Neural cell (in vitro differentiated cells): ENCODE measurements around the gene MEGF6. TPM values are rescaled to one million over a fixed set of nuclear protein-coding genes. Genes with fewer than 3 reads are reported as not detected.

Experiments used
- H2AFZ ChIP-seq: fragments of 200-600, 300-800 bp; sonication (generic), shearing (Covaris generic); 2 replicates; pipeline ENCODE4 v1.6.0; 2014; ENCODE audit warnings: low read depth, mild to moderate bottlenecking, antibody characterized with exemption, low read length, moderate library complexity
- H3F3A ChIP-seq: fragments of 200-600 bp; shearing (Covaris generic); 2 replicates; pipeline ENCODE4 v1.6.1; 2016; ENCODE audit warnings: mild to moderate bottlenecking, moderate library complexity, mixed read lengths, antibody characterized with exemption, low read length; ENCODE audit not compliant: insufficient read depth, poor library complexity, severe bottlenecking
- H3K27ac ChIP-seq: fragments of 200-600, 300-800 bp; sonication (generic), shearing (Covaris generic); 2 replicates; pipeline ENCODE4 v1.5.1; 2014; ENCODE audit warnings: mild to moderate bottlenecking, low read length, moderate library complexity
- H3K27me3 ChIP-seq: fragments of 300-800, 200-600 bp; sonication (generic), shearing (Covaris generic); 2 replicates; pipeline ENCODE4 v1.6.0; 2014; ENCODE audit warnings: mild to moderate bottlenecking, low read depth, low read length, moderate library complexity; ENCODE audit not compliant: insufficient read depth
- H3K36me3 ChIP-seq: fragments of 300-800, 200-600 bp; sonication (generic), shearing (Covaris generic); 2 replicates; pipeline ENCODE4 v1.5.1; 2014; ENCODE audit warnings: mild to moderate bottlenecking, antibody characterized with exemption, low read length, moderate library complexity; ENCODE audit not compliant: insufficient read depth
- H3K4me2 ChIP-seq: fragments of 300-800, 200-600 bp; sonication (generic), shearing (Covaris generic); 2 replicates; pipeline ENCODE4 v1.6.0; 2014; ENCODE audit warnings: mild to moderate bottlenecking, low read length
- H3K4me3 ChIP-seq: fragments of 300-800, 200-600 bp; sonication (generic), shearing (Covaris generic); 2 replicates; pipeline ENCODE4 v1.5.1; 2014; ENCODE audit warnings: mild to moderate bottlenecking, low read length, moderate library complexity
- H3K79me2 ChIP-seq: fragments of 200-600 bp; shearing (Covaris generic); replicated peaks from 2 replicates; pipeline ENCODE4 v1.6.0; 2014; ENCODE audit warnings: mild to moderate bottlenecking, low read length, moderate library complexity; ENCODE audit not compliant: insufficient read depth
- H3K9ac ChIP-seq: fragments of 300-800, 200-600 bp; sonication (generic), shearing (Covaris generic); 2 replicates; pipeline ENCODE4 v1.6.1; 2016; ENCODE audit warnings: mild to moderate bottlenecking, low read length, mixed read lengths
- H3K9me2 ChIP-seq: fragments of 200-600 bp; shearing (Covaris generic); 2 replicates; pipeline ENCODE4 v1.6.1; 2016; ENCODE audit warnings: mild to moderate bottlenecking, low read length, mixed read lengths; ENCODE audit not compliant: insufficient read depth
- H3K9me3 ChIP-seq: fragments of 200-600, 300-800 bp; sonication (generic), shearing (Covaris generic); 2 replicates; pipeline ENCODE4 v1.6.1; 2016; ENCODE audit warnings: mild to moderate bottlenecking, mixed run types, low read length, moderate library complexity, mixed read lengths
- H4K20me1 ChIP-seq: fragments of 200-600 bp; shearing (Covaris generic); 2 replicates; pipeline ENCODE4 v1.6.1; 2016; ENCODE audit warnings: mild to moderate bottlenecking, mixed run types; ENCODE audit not compliant: insufficient read depth
- EP300 ChIP-seq: fragments of 450-650 bp; conservative IDR thresholded peaks from 2 replicates; pipeline ENCODE4 v1.6.1; 2014; ENCODE audit warnings: antibody characterized with exemption, mild to moderate bottlenecking, moderate library complexity; ENCODE audit not compliant: poor library complexity, severe bottlenecking
- EZH2 ChIP-seq: fragments of 200-600, 300-800 bp; shearing (Covaris generic), sonication (generic); IDR thresholded peaks from 2 replicates; pipeline ENCODE4 v1.6.1; 2014; ENCODE audit warnings: antibody characterized with exemption, low read length, borderline replicate concordance, mild to moderate bottlenecking; ENCODE audit not compliant: insufficient read depth, poor library complexity, severe bottlenecking
- MXI1 ChIP-seq: fragments of 450-650 bp; conservative IDR thresholded peaks from 2 replicates; pipeline ENCODE4 v1.6.1; 2014; ENCODE audit warnings: antibody characterized with exemption, mild to moderate bottlenecking; ENCODE audit not compliant: poor library complexity, severe bottlenecking
- POLR2AphosphoS5 ChIP-seq: IDR thresholded peaks from 2 replicates; pipeline ENCODE4 v1.6.1; 2012
- RAD21 ChIP-seq: fragments of 450-650 bp; conservative IDR thresholded peaks from 2 replicates; pipeline ENCODE4 v1.6.1; 2014; ENCODE audit warnings: antibody characterized with exemption, mild to moderate bottlenecking, moderate library complexity
- SMC3 ChIP-seq: fragments of 450-650 bp; conservative IDR thresholded peaks from 2 replicates; pipeline ENCODE4 v1.6.1; 2014; ENCODE audit warnings: antibody characterized with exemption, mild to moderate bottlenecking, moderate library complexity; ENCODE audit not compliant: poor library complexity
- TAF1 ChIP-seq: IDR thresholded peaks from 2 replicates; pipeline ENCODE4 v1.6.1; 2012; ENCODE audit warnings: low read depth
- polyA plus RNA-seq: library from polyadenylated mRNA; depleted of rRNA; stranded (reverse); fragments of >200 nt; gene quantifications from 2 replicates; pipeline ENCODE4 v1.2.3, GENCODE V29; 2014
- TF ChIP-seq, protein P1 (sequence below): fragments of 450-650 bp; IDR thresholded peaks from 2 replicates; pipeline ENCODE4 v1.5.1; 2014; ENCODE audit warnings: antibody characterized with exemption, mild to moderate bottlenecking, moderate library complexity; ENCODE audit not compliant: poor library complexity, severe bottlenecking
- TF ChIP-seq, protein P2 (sequence below): IDR thresholded peaks from 2 replicates; pipeline ENCODE4 v1.6.1; 2012; ENCODE audit warnings: borderline replicate concordance

MEGF6 gene
- polyA plus RNA-seq, 1 donor from 2014 or later, result 6.0 TPM

DNA sequence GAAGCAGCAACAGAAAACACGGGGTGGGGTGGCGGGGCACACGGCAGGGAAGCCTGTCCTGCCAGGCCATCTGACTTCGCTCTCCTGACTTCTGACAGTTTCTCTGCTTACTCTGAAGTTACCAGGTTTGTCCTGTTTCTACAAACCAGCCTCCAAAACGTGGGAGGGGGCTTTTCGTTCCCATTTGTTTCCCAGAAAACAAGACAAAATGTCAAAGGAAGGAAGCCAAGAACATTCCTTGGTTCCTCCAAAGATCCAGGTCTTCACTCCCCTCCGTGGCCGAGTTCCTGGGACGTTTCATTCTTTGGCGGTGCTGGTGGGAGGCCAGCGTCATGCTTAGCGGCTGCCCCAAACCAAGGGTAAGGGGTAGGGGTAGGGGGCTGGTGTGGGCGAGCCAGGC lies 49.6 kb downstream of the MEGF6 start:
- Histone ChIP-seq H2AFZ (no peak overlapping the region), H3K36me3 (no peaks in the 10 kb centered on the region), H3K4me2 (no peak overlapping the region), H3K4me3 (no peak overlapping the region), H3K27ac (no peak overlapping the region), H3K27me3 (no peaks in the 10 kb centered on the region), H3K79me2 (no peaks in the 10 kb centered on the region), H3K9me2 (no peaks in the 10 kb centered on the region), H3K9ac (no peak overlapping the region), H3K9me3 (no peaks in the 10 kb centered on the region), H4K20me1 (no peaks in the 10 kb centered on the region), H3F3A (no peaks in the 10 kb centered on the region)
- TF ChIP-seq, protein P1, sequence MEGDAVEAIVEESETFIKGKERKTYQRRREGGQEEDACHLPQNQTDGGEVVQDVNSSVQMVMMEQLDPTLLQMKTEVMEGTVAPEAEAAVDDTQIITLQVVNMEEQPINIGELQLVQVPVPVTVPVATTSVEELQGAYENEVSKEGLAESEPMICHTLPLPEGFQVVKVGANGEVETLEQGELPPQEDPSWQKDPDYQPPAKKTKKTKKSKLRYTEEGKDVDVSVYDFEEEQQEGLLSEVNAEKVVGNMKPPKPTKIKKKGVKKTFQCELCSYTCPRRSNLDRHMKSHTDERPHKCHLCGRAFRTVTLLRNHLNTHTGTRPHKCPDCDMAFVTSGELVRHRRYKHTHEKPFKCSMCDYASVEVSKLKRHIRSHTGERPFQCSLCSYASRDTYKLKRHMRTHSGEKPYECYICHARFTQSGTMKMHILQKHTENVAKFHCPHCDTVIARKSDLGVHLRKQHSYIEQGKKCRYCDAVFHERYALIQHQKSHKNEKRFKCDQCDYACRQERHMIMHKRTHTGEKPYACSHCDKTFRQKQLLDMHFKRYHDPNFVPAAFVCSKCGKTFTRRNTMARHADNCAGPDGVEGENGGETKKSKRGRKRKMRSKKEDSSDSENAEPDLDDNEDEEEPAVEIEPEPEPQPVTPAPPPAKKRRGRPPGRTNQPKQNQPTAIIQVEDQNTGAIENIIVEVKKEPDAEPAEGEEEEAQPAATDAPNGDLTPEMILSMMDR, result no peak
- no peak for TF ChIP-seq MXI1
- no peak for TF ChIP-seq RAD21
- no peak for TF ChIP-seq TAF1
- TF ChIP-seq, protein P2, sequence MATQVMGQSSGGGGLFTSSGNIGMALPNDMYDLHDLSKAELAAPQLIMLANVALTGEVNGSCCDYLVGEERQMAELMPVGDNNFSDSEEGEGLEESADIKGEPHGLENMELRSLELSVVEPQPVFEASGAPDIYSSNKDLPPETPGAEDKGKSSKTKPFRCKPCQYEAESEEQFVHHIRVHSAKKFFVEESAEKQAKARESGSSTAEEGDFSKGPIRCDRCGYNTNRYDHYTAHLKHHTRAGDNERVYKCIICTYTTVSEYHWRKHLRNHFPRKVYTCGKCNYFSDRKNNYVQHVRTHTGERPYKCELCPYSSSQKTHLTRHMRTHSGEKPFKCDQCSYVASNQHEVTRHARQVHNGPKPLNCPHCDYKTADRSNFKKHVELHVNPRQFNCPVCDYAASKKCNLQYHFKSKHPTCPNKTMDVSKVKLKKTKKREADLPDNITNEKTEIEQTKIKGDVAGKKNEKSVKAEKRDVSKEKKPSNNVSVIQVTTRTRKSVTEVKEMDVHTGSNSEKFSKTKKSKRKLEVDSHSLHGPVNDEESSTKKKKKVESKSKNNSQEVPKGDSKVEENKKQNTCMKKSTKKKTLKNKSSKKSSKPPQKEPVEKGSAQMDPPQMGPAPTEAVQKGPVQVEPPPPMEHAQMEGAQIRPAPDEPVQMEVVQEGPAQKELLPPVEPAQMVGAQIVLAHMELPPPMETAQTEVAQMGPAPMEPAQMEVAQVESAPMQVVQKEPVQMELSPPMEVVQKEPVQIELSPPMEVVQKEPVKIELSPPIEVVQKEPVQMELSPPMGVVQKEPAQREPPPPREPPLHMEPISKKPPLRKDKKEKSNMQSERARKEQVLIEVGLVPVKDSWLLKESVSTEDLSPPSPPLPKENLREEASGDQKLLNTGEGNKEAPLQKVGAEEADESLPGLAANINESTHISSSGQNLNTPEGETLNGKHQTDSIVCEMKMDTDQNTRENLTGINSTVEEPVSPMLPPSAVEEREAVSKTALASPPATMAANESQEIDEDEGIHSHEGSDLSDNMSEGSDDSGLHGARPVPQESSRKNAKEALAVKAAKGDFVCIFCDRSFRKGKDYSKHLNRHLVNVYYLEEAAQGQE, result no peak
- TF ChIP-seq SMC3, result no peak
- TF ChIP-seq POLR2AphosphoS5, result no peak
- no peak for TF ChIP-seq EZH2
- no peak for TF ChIP-seq EP300

DNA sequence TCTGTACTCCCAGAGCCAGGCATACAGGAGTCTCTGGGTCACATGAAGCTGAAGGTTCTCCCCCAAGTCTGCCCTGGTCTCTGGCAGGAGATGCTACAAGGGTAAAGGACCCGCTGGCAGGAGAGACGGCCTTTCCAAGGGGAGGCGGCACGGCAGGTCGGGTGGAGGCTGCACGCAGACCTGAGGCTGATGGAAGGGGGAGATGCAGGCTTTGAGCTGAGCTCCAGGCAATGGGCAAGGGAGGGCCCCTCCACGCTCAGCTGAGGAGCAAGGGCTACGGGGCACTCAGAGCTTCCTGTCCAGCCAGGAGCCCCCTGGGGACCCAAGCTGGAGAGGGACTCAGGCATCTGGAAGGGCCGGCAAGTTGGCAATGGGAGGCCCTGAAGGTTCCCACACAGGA lies 50.3 kb downstream of the MEGF6 start:
- no peaks in the 10 kb centered on the region for H3K9me3 ChIP-seq
- H3K4me2 ChIP-seq, result no peak overlapping the region
- H3K27me3 ChIP-seq, result no peaks in the 10 kb centered on the region
- no peaks in the 10 kb centered on the region for H4K20me1 ChIP-seq
- H3K36me3 ChIP-seq, result no peaks in the 10 kb centered on the region
- no peak overlapping the region for H2AFZ ChIP-seq
- no peak overlapping the region for H3K27ac ChIP-seq
- no peak overlapping the region for H3K4me3 ChIP-seq
- no peaks in the 10 kb centered on the region for H3K9me2 ChIP-seq
- H3F3A ChIP-seq, result no peaks in the 10 kb centered on the region
- no peaks in the 10 kb centered on the region for H3K79me2 ChIP-seq
- TF ChIP-seq POLR2AphosphoS5 (no peak), EP300 (no peak), RAD21 (no peak), EZH2 (no peak), SMC3 (no peak), TAF1 (no peak), MXI1 (no peak)
- TF ChIP-seq, protein P1, result no peak
- TF ChIP-seq, protein P2, result no peak
- H3K9ac ChIP-seq, result no peak overlapping the region
